Medulla oblongata (tissue), 1 donor: Measurements from ENCODE around the gene PLEKHB1.

Experiments
- DNase-seq: peaks from one replicate; pipeline ENCODE4 v3.0.0-alpha.2; 2015; ENCODE audit errors: extremely low spot score

Gene PLEKHB1

DNA sequence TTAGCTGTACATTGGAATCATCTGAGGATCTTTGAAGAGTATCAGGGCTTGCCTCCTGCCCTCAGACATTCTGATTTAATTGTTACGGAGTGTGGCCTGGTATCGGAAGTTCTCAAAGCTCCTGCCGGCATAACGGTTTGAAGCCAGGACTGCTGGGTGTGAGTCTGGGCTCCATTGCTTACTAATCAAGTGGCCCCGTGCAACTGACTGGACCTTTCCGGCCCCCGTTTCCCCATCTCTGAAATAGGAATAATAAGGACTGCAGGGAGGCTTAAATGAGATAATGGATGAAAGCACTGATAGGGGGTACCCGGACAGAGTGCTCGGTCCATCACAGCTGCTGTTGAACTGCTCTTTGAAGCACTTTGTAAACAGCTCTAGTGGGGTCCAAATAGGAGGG lies 1.7 kb downstream of the PLEKHB1 start:
- no peak for DNase-seq

- DNase-seq = peak; percentile 62
Measured at GRCh38 chr11:73648571-73649046, 2.2 kb downstream of the PLEKHB1 start.

DNA sequence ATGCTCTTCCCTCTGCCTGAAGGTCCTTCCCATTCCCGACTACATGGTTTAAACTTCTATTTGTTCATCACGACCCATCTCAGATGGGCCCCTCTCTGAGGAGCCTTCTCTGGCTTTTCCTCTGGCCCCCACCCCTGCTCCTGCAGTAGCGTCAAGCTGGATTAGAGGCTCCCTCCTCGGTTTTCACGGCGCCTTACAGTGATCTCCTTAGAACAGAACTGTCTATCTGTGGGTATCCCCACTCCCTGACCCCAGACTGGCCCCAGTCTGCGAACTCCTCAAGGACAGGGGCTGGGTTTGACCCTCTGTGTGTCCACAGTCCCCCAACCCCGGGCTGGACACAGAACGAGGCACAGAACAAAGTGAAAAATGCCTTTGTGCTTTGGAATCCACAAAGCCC lies 2.8 kb downstream of the PLEKHB1 start:
- DNase-seq = no peak

DNA sequence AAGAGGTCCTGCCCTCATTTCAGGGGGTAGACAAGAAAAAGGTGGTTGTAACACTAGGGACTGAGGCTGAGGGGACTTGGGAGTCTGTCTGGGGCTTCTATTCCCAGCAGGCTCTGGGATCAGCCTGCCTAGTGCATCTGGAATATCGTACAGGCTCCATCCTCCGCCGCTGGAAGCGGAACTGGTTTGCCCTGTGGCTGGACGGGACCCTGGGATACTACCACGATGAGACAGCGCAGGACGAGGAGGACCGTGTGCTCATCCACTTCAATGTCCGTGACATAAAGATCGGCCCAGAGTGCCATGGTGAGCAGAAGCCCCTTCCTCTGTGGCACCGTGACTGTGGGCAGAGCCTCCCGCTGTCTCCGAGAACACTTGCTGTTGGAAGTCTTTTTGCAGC lies 4.0 kb downstream of the PLEKHB1 start:
- DNase-seq = no peak

DNA sequence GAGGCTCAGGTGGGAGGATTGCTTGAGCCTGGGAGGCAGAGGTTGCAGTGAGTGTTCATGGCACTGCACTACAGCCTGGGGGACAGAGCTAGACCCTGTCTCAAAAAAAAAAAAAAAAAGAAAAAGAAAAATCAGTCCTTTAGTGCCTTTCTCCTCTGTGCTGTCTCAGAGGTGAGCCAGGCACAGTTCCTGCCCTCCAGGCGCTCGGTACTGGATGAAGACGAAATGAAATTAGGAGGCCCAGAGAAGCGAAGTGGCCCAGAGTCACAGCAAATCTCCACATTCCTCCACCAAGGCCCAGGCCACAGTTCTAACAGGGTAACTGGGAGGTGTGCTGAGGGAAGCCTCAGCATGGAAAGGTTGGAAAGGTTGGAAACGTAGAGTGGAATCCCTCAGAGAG lies 4.9 kb downstream of the PLEKHB1 start:
- no peak for DNase-seq

DNA sequence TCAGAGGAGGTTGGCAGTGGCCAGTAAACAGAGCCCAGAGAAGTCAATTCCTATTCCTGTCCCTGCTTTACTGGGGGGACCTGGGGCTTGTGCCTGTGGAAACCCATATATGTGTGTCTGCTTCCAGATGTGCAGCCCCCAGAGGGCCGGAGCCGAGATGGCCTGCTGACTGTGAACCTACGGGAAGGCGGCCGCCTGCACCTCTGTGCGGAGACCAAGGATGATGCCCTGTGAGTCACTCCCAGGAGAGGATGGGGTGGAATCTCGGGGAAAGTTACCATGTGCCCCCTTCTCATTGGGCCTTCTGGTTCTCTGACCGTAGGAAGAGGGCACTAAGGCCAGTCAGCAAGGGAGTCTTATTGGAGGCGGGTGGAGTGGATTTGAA lies 5.3 kb downstream of the PLEKHB1 start:
- no peak for DNase-seq

DNA sequence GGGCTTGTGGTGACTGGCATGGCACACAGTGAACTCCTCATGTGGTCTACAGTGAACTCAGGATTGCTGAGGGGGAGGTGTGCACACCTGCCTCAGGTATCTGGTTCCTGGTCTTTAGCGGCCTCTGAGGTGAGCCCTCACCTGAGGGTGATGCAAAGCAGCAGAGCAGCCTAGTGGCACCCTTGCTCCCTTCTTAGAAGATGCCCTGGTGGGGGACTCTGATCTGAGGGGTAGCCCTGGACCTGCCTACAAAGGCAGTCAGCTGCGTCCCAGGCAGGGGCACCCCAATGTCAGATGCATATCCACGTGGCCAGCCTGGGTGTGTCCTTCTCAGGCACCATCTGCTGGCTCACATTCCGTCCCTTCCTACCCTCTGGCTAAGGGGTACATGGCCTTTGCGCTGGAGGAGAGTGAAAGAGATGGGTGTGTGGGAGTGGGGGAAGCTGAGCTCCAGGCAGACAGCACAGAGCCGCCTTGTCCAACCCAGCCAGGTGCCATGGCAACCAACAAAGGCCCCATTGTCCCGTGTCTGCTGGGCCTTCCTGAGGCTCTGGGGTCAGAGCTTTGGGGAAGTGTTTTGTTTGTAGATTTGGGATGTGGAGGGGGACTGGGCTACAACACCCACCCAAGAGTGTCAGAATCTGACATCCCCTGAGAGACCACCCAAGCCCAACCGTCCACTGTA lies 5.8 kb downstream of the PLEKHB1 start:
- DNase-seq = peak; percentile 97

GRCh38 chr11:73652856-73653559 lies 6.6 kb downstream of the PLEKHB1 start:
- no peak for DNase-seq

DNA sequence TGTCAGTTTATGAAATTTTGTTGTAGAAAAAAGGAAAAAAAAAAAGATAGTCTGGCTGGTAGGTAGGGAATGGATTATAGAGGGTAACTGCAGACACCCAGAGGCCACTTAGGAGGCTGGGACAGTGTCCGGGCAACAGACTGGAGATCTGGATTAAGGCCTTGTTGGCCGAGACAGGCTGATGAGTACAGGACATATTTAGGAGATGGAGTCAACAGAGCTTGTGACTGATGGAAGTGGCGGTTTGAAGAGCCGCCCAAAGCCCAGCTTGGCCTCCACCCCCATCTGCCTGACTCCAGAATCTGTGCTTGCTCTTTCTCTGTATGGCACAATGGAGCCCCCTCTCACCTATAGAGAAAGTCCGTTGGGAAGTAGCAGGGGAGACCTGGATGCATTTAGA lies 7.6 kb downstream of the PLEKHB1 start:
- no peak for DNase-seq

- no peak for DNase-seq
Measured at GRCh38 chr11:73654482-73655021, 8.2 kb downstream of the PLEKHB1 start.

GRCh38 chr11:73655686-73656085 lies 9.3 kb downstream of the PLEKHB1 start:
- DNase-seq = no peak

DNA sequence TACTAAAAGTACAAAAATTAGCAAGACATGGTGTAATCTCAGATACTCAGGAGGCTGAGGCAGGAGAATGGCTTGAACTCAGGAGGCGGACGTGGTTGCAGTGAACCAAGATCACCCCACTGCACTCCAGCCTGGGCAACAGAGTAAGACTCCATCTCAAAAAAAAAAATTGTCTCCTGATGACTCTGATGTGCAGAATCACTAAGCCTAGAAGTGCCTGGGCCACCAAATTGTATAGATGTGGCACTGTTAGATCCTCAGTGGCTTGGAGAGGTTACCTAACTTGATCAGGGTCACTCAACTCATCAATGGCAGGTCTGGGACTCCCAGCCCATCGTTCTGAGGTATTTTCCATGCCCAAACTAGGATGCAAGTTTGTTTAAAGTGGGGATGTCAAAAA lies 10.6 kb downstream of the PLEKHB1 start:
- DNase-seq = no peak

GRCh38 chr11:73659961-73660360 lies 13.6 kb downstream of the PLEKHB1 start:
- DNase-seq = no peak

- no peak for DNase-seq
Measured at GRCh38 chr11:73660497-73661034, 14.2 kb downstream of the PLEKHB1 start.

GRCh38 chr11:73661035-73661628 lies 14.8 kb downstream of the PLEKHB1 start:
- peak; percentile 94 for DNase-seq

DNA sequence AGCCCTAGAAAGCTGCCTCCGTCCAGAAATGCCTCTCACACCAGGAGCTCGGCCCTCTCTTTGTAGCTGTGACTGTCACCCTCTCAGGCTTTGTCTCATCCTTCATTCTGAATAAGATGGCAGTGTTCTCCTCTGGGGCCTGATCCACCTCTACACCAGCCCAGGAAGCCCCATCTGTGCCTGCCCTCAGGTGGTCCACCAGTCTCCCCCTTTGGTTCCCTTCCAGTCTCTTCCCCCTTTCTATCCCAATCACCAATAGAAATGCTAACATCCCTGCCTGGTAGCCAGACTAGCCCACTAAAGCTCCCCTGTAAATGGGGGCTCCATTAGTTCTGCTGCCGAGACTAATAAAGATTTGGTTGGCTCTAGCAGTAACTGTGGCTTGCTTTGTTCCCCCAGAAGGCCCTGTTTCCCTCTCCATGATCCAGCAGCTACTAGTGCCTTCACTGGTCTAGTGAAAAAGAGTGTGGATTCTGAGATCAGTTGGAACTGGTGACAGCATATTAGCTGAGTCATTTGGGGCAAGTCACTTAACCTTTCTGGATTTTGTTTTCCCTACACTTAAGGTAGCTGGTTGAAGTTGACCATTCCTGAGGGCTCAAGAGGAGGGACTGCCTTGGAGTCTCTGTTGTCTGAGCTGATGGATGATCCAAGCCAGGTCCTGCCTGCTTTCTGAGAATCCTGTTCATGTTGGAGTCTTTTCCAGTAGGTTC lies 16.2 kb downstream of the PLEKHB1 start:
- no peak for DNase-seq

- no peak for DNase-seq
Measured at GRCh38 chr11:73663604-73664495, 17.5 kb downstream of the PLEKHB1 start.

DNA sequence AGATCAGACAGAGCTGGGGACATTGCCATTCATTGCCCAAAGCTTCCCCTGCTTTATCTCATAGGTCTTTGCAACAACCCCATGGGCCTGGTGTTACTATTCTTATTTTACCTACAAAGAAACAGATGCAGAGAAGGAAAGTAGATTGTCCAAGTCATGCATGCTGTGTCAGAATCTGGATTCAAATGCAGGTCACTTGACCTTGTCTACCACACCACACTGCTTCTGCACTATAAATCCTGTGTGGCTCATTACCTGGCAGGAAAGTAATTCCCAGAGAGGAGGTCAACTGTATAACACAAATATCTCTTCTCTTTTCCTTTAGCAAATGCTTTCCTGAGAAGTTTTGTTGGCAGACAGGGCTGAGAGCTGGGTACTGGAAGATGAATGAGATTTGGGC lies 18.5 kb downstream of the PLEKHB1 start:
- DNase-seq = no peak

DNA sequence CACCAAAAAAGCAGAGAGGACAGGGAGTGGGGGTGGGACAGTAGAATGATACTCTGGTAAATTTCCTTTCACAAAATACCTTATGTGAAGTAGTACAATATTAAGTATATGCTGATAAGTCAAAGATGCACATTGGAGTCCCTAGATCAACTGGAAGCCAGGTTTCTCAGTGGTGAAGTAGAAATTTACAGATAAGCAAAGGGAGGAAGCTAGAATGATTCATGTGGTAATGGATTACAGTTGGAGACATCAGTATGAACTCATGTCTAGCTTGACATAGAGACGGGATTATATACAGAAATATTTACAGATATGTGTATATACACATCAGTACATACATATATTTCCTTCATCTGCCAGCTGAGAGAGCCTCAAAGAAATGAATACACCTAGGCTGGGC lies 21.5 kb downstream of the PLEKHB1 start:
- DNase-seq = no peak

DNA sequence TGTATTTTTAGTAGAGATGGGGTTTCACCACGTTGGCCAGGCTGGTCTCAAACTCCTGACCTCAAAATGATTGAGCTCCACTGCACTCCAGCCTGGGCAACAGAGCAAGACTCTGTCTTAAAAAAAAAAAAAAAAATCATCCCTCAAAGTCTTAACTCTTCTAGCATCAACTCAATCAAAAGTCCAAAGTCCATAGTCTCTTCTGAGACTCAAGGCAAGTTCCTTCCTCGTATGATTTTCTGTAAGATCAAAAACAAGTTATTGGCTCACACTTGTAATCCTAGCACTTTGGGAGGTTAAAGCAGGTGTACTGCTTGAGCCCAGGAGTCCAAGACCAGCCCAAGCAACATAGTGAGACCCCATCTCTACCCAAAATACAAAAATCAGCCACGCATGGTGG lies 24.4 kb downstream of the PLEKHB1 start:
- DNase-seq = no peak

- DNase-seq = no peak
Measured at GRCh38 chr11:73671701-73672100, 25.3 kb downstream of the PLEKHB1 start.
